Astrocyte of the spinal cord (primary cell): ENCODE data around the gene ZCCHC3.

Source experiments
- DNase-seq: peaks from one replicate; pipeline ENCODE4 v3.0.0; 2011; ENCODE audit warnings: low read depth, low spot score
- H3K4me3 ChIP-seq: 2 replicates; pipeline ENCODE4 v1.5.1; 2011; ENCODE audit warnings: low read depth, mild to moderate bottlenecking, low read length, moderate library complexity
- in situ Hi-C: cut with HindIII; loops from 2 replicates; pipeline ENCODE4 v1.10.0; 2017; ENCODE audit warnings: low sequenced_read_pairs
- TF ChIP-seq, protein P1 (sequence below): IDR thresholded peaks from 2 replicates; pipeline ENCODE4 v1.5.1; 2012; ENCODE audit warnings: low read depth, mild to moderate bottlenecking, low read length, inconsistent platforms

The ZCCHC3 gene

DNA sequence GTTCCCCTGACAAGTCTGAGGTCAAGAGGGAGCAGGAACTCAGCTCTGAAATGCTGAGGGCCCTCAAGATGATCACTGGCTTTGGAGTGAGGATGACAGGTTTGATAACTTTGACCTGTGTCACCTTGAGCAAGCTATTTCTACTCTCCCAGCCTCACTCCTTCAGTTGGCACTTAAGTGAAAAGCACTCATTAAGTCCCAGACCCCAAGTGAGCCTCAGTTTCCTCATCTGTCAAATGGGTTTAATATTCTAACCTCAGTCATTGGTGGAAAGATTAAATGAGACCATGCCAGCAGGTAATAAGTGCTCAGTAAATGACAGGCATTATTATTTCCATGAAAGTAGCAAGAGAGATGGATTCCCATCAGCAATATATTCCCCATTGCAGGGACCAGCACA is 25.8 kb upstream of the ZCCHC3 start:
- DNase-seq: no peak
- in situ Hi-C loops: no loop called here
- H3K4me3 ChIP-seq: no peak overlapping the region
- TF ChIP-seq, protein P1, sequence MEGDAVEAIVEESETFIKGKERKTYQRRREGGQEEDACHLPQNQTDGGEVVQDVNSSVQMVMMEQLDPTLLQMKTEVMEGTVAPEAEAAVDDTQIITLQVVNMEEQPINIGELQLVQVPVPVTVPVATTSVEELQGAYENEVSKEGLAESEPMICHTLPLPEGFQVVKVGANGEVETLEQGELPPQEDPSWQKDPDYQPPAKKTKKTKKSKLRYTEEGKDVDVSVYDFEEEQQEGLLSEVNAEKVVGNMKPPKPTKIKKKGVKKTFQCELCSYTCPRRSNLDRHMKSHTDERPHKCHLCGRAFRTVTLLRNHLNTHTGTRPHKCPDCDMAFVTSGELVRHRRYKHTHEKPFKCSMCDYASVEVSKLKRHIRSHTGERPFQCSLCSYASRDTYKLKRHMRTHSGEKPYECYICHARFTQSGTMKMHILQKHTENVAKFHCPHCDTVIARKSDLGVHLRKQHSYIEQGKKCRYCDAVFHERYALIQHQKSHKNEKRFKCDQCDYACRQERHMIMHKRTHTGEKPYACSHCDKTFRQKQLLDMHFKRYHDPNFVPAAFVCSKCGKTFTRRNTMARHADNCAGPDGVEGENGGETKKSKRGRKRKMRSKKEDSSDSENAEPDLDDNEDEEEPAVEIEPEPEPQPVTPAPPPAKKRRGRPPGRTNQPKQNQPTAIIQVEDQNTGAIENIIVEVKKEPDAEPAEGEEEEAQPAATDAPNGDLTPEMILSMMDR: no peak

DNA sequence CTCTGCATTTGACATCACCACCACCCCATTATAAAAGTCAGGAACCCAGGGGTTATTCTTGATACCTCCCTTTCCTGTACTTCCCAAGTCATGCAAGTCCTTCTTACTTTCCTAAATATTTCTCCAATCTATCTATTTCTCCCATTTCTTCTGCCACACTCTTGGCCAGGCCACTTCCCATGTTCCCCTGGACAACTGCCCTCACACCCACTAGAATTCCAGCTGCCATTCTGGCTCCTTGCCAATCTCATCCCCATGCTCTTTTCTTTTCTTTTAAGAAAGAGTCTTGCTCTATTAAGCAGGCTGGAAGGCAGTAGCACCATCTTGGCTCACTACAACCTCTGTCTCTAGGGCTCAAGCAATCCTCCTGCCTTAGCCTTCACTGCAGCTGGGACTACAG is 24.7 kb upstream of the ZCCHC3 start:
- no peak for DNase-seq
- in situ Hi-C loops: no loop called here
- H3K4me3 ChIP-seq: no peak overlapping the region
- TF ChIP-seq, protein P1: no peak

DNA sequence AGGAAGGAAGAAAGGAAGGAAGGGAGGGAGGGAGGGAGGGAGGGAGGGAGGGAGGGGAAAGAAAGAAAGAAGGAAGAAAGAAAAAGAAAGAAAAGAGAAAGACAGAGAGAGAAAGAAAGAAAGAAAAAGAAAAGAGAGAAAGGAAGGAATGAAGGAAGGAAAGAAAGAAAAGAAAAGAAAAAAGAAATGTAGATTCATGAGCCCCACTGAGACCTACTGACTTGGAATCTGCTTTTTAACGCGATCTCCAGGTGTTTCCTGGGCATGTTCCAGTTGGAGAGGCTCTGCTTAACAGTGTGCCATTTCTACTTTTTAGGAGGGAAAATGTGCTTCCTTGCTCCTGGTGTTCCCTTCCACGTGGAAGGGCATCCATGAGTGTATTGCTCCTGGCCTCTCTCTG is 23.5 kb upstream of the ZCCHC3 start:
- H3K4me3 ChIP-seq: no peak overlapping the region
- TF ChIP-seq, protein P1: no peak
- in situ Hi-C loops: no loop called here
- no peak for DNase-seq

DNA sequence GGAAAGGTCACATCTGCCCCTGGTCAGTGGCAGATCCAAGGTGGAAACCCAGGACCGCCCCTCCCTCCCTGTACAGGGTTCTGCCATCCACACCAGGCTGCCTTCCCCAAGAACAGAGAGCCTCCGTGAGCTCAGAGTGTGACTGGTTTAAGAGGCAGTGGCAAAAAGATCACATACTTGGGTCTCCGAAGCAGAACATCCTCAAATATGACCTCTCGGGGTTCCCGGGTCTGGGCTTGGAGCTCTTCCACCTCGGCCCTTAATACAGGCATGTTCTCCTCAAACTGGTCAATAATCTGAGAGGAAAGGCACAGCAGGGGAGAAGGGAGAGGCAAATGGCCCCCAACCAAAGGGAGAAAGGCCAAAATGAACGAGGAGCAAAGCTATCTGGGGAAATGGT is 21.6 kb upstream of the ZCCHC3 start:
- TF ChIP-seq, protein P1: no peak
- H3K4me3 ChIP-seq: no peak overlapping the region
- in situ Hi-C loops: no loop called here
- DNase-seq: no peak

DNA sequence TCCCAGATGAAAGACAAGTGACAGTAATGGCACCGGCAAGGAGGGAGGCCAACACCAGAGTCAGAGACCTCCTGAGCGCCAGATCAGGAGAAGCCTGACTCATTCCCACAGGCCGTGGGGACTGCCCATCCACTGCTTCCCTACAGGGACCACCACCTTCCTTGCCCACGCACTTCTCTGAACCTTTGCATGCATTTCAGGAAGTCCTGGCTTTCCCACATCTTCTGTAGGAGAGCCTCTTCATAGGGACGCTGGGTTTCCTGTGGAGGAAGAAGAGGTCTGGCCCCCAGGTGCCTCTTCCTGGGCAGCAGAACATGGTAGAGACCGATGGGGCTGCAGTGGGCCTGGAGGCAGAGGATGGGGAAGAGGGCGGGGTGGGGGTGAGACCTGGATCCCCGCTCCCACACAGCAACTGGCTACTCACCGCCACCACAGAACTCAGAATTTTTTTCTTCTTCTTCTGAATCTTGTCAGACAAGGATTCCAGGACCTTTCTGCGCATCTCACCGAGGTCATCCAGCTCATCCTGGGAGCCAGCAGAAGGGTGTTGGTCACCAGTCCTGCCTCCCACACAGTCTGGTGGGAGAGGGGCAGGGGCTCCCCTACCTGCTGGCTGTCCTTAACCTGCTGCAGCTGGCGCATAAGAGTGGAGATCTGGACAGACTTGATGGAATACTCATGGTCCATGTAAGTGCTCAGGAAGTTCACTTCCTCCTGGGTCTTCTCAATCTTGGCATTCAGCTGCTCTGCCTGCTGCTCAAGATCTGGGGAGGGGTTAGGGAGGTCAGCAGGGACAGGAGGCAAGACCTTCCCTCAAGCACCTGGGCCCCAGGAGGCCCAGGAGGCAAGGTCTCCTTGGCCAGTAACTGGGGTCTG is 20.5 kb upstream of the ZCCHC3 start:
- TF ChIP-seq, protein P1: no peak
- DNase-seq: no peak
- in situ Hi-C loops: no loop called here
- no peak overlapping the region for H3K4me3 ChIP-seq

DNA sequence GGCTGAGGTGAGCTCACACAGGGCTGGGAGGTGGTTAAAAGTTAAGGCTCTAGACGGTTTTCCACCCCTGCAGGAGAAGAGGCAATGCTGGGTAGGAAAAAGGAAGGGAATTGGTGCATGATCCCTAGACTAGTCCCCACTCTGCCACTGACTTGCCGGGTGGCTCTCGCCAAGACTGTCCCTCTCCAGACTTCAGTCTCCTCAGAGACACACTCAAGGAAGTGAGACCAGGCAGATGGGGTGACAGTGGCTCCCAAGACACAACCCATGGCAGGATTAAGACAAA is 19.9 kb upstream of the ZCCHC3 start:
- no peak overlapping the region for H3K4me3 ChIP-seq
- in situ Hi-C loops: no loop called here
- TF ChIP-seq, protein P1: no peak
- DNase-seq: no peak
